Measurements from ENCODE around the gene SPP2. TPM values are rescaled to one million over a fixed set of nuclear protein-coding genes. Genes with fewer than 3 reads are reported as not detected.

The SPP2 gene
- total RNA-seq, 2 experiments from 2014 or later = not detected

GRCh38 chr2:234047361-234047760 is 3.1 kb upstream of the SPP2 start:
- H3K4me1 Mint-ChIP-seq (ENCODE audit: low read depth) = peaks cover 5% of the 10 kb centered on the region
- intact Hi-C loops (cut with micrococcal nuclease) = no loop called here
- CTCF ChIA-PET = interaction anchor here (0.5 kb wide), 1 partner anchor 573 kb away, joined by 3 read pairs; no protein-coding TSS in a partner anchor
- H3K36me3 Mint-ChIP-seq (ENCODE audit: low read depth) = no peaks in the 10 kb centered on the region
- H3K27ac Mint-ChIP-seq = no peak overlapping the region
- no peaks in the 10 kb centered on the region for H3K27me3 Mint-ChIP-seq (ENCODE audit: low read depth)
- no peak overlapping the region for H3K4me3 Mint-ChIP-seq
- no peak for DNase-seq
- no peaks in the 10 kb centered on the region for H3K9me3 Mint-ChIP-seq

DNA sequence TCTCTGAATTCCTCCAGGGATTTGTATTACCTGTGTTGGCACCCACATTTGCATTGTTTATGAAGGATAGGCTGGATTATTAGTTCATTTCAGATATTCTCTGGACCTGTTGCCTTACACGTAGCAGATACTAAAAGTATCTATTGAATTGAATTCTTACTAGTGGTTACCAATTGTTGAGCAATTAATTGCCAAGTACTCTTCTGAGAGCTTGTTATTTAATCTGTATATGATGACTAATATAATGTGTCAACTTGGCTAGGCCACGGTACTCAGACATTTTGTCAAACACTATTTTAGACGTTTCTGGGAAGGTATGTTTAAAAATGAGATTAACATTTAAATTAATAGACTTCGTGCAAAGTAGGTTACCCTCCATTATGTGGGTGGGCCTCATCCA is 2.5 kb upstream of the SPP2 start:
- Mint-ChIP-seq H3K27me3 (ENCODE audit: low read depth) (no peaks in the 10 kb centered on the region), H3K27ac (no peak overlapping the region), H3K9me3 (no peaks in the 10 kb centered on the region), H3K4me3 (no peak overlapping the region), H3K4me1 (ENCODE audit: low read depth) (peaks cover 5% of the 10 kb centered on the region), H3K36me3 (ENCODE audit: low read depth) (no peaks in the 10 kb centered on the region)
- CTCF ChIA-PET = interaction anchor here (0.5 kb wide), 1 partner anchor 572 kb away, joined by 3 read pairs; no protein-coding TSS in a partner anchor
- intact Hi-C loops (cut with micrococcal nuclease) = no loop called here
- DNase-seq = no peak

- DNase-seq = no peak
- intact Hi-C loops (cut with micrococcal nuclease) = no loop called here
- H3K27me3 Mint-ChIP-seq (ENCODE audit: low read depth) = no peaks in the 10 kb centered on the region
- H3K36me3 Mint-ChIP-seq (ENCODE audit: low read depth) = no peaks in the 10 kb centered on the region
- CTCF ChIA-PET = interaction anchor here (0.6 kb wide), 1 partner anchor 354 kb away, joined by 3 read pairs; no protein-coding TSS in a partner anchor
- H3K4me3 Mint-ChIP-seq = no peak overlapping the region
- H3K9me3 Mint-ChIP-seq = no peaks in the 10 kb centered on the region
- no peak overlapping the region for H3K27ac Mint-ChIP-seq
- H3K4me1 Mint-ChIP-seq (ENCODE audit: low read depth) = peaks cover 5% of the 10 kb centered on the region
Measured at GRCh38 chr2:234051374-234052070, 1.0 kb downstream of the SPP2 start.

DNA sequence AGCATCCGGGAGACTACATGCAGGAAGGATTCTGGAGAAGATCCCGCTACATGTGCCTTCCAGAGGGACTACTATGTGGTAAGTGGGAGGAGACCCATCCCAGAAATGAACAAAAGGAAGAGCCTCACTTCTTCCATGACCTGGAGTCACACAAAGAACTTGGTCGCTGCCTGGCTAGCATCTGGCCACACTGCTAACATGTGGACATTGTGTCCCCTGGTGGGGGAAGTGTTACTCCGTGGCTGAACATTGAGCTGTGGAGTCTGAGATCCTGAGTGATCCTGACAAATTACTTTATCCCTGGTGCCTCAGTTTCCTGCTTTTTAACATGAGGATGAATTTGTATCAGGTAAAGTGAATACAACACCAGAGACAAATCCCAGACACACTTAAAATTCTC is 8.4 kb downstream of the SPP2 start:
- Mint-ChIP-seq H3K9me3 (no peaks in the 10 kb centered on the region), H3K4me1 (ENCODE audit: low read depth) (peaks cover under 1% of the 10 kb centered on the region), H3K27ac (no peak overlapping the region), H3K27me3 (ENCODE audit: low read depth) (peaks cover 2% of the 10 kb centered on the region), H3K4me3 (no peak overlapping the region), H3K36me3 (ENCODE audit: low read depth) (no peaks in the 10 kb centered on the region)
- intact Hi-C loops (cut with micrococcal nuclease) = no loop called here
- CTCF ChIA-PET = no interaction called here
- no peak for DNase-seq

DNA sequence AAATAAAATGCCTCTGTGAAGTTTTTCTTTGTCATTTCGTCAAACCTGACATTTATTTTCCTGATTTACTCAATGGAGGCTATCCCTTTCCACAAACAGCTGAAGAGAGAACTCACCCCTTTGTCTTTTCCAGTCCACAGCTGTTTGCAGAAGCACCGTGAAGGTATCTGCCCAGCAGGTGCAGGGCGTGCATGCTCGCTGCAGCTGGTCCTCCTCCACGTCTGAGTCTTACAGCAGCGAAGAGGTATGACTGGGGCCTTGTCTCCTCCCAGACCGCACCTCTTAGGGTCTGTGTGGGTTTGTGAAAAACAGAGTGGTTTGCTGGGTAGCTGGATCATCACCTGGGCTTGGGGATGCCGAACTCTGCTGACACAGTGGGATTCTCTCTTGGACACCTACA is 9.7 kb downstream of the SPP2 start:
- Mint-ChIP-seq H3K9me3 (no peaks in the 10 kb centered on the region), H3K4me3 (no peak overlapping the region), H3K36me3 (ENCODE audit: low read depth) (no peaks in the 10 kb centered on the region), H3K27ac (no peak overlapping the region), H3K27me3 (ENCODE audit: low read depth) (peaks cover 2% of the 10 kb centered on the region), H3K4me1 (ENCODE audit: low read depth) (peaks cover 3% of the 10 kb centered on the region)
- no peak for DNase-seq
- intact Hi-C loops (cut with micrococcal nuclease) = no loop called here
- CTCF ChIA-PET = interaction anchor here (0.6 kb wide), 1 partner anchor 1054 kb away, joined by 3 read pairs; no protein-coding TSS in a partner anchor

GRCh38 chr2:234061624-234062257 is 11.2 kb downstream of the SPP2 start:
- CTCF ChIA-PET = no interaction called here
- no peak for DNase-seq
- Mint-ChIP-seq H3K27me3 (ENCODE audit: low read depth) (peaks cover 2% of the 10 kb centered on the region), H3K4me3 (no peak overlapping the region), H3K4me1 (ENCODE audit: low read depth) (peaks cover 3% of the 10 kb centered on the region), H3K36me3 (ENCODE audit: low read depth) (no peaks in the 10 kb centered on the region), H3K9me3 (no peaks in the 10 kb centered on the region), H3K27ac (no peak overlapping the region)
- intact Hi-C loops (cut with micrococcal nuclease) = no loop called here

DNA sequence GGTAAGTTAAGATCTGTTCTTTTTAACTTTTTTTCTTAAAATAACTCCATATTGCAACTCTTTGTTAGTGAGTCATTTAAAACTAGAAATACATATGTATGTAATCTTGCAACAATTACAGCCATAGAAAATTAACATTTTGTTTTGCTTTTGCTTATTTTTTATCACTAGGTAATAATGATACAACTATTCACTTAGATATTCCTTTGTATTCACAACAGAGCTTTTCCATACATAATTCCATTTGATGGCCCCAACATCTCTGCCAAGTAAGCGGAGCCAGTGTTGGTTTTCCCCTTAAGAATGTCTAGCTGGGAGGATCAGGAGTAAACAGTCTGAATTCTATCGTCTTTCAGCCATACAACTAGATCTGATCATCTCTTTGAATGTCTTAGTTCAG is 16.1 kb downstream of the SPP2 start:
- Mint-ChIP-seq H3K4me1 (ENCODE audit: low read depth) (peaks cover 3% of the 10 kb centered on the region), H3K9me3 (peaks cover 3% of the 10 kb centered on the region), H3K27me3 (ENCODE audit: low read depth) (no peaks in the 10 kb centered on the region), H3K27ac (no peak overlapping the region), H3K4me3 (no peak overlapping the region), H3K36me3 (ENCODE audit: low read depth) (no peaks in the 10 kb centered on the region)
- CTCF ChIA-PET = no interaction called here
- intact Hi-C loops (cut with micrococcal nuclease) = no loop called here
- no peak for DNase-seq

- Mint-ChIP-seq H3K27me3 (ENCODE audit: low read depth) (no peaks in the 10 kb centered on the region), H3K36me3 (ENCODE audit: low read depth) (no peaks in the 10 kb centered on the region), H3K27ac (no peak overlapping the region), H3K4me1 (ENCODE audit: low read depth) (peaks cover 8% of the 10 kb centered on the region), H3K4me3 (no peak overlapping the region), H3K9me3 (peaks cover 3% of the 10 kb centered on the region)
- CTCF ChIA-PET = no interaction called here
- DNase-seq = no peak
- intact Hi-C loops (cut with micrococcal nuclease) = no loop called here
Measured at GRCh38 chr2:234071664-234072063, 21.2 kb downstream of the SPP2 start.

- no peaks in the 10 kb centered on the region for H3K36me3 Mint-ChIP-seq (ENCODE audit: low read depth)
- H3K27me3 Mint-ChIP-seq (ENCODE audit: low read depth) = no peaks in the 10 kb centered on the region
- H3K27ac Mint-ChIP-seq = no peak overlapping the region
- intact Hi-C loops (cut with micrococcal nuclease) = no loop called here
- no peak overlapping the region for H3K4me3 Mint-ChIP-seq
- CTCF ChIA-PET = interaction anchor here (0.6 kb wide), 1 partner anchor 39 kb away, joined by 3 read pairs; no protein-coding TSS in a partner anchor
- peaks cover 3% of the 10 kb centered on the region for H3K9me3 Mint-ChIP-seq
- peaks cover 14% of the 10 kb centered on the region for H3K4me1 Mint-ChIP-seq (ENCODE audit: low read depth)
- no peak for DNase-seq
Measured at GRCh38 chr2:234072454-234072853, 22.0 kb downstream of the SPP2 start.

DNA sequence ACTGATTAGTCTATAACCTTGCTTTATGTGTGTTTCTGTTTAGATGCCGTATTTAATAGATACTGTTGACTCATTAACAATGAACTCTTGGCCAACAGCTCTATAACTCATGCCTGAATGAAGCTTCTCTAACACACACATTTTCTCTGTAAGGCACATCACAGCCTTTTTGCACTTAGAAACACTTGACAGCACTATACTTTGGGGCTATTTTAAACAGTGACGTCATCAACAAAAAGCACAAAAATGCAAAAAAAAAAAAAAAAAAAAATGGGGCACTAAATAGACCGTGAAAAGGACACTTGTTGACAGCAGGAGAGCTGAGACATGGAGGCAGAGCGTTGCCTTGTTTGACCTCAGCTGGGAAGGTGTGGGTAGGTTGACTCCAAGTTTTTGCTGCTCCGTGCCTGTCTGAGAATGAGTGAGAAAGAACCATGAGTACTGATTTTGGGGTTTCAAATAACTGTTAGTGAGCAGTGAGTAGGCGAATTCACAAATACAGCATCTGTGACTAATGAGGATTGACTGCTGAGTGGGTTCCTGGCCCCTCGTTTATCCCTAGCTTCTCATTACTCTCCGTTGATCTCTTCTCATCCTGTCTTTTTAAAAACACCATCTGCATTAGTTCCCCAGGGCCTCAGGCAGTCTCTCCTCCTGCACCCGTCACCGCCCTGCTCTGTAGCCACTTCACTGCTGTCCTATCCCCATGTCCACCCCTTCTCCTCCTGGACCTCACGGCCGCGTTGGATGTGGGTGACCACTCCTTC is 24.4 kb downstream of the SPP2 start:
- Mint-ChIP-seq H3K9me3 (no peaks in the 10 kb centered on the region), H3K27ac (no peak overlapping the region), H3K4me3 (no peak overlapping the region), H3K27me3 (ENCODE audit: low read depth) (no peaks in the 10 kb centered on the region), H3K4me1 (ENCODE audit: low read depth) (peaks cover 16% of the 10 kb centered on the region), H3K36me3 (ENCODE audit: low read depth) (no peaks in the 10 kb centered on the region)
- CTCF ChIA-PET = no interaction called here
- intact Hi-C loops (cut with micrococcal nuclease) = no loop called here
- no peak for DNase-seq

DNA sequence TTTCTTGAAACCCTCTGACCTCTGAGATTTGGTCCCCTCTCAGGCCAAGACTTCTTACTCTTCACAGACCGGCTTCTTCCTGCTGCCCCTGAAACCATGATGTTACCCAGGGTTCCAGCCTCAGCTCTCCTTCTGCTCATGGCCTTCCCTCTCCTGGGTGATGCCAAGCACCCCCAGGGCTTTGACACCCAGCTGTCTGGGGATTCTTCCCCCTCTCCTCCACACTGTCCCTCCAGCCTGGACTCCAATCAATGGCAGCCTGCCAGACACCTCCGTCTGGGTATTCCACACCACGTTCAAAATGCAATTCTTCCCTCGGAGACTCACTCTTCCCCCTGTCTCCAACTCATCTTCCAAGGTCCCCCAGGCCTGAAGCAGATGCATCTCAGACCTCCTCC is 25.0 kb downstream of the SPP2 start:
- CTCF ChIA-PET = interaction anchor here (0.9 kb wide), 1 partner anchor 79 kb away, joined by 3 read pairs; no protein-coding TSS in a partner anchor
- H3K36me3 Mint-ChIP-seq (ENCODE audit: low read depth) = no peaks in the 10 kb centered on the region

DNA sequence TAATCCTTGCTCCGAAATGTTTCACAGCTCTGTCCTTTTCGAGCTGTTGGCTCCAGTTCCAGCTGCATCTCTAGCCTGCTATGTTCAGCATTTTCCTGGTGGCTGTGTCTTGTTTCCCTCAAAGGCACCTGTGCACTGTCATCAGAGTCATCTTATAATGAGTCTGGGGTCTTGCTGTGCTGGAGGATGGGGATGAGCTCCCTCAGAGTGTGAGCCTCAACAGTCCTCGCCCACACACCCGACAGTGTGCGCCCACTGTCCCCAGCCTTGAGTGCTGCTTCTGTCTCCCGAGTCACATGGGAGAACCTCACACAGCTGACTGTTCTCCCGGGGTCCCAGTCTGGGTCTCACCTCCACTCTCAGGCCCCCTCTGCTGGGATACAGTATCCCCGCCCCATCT is 25.4 kb downstream of the SPP2 start:
- intact Hi-C loops (cut with micrococcal nuclease) = no loop called here

More for the DNA sequence above, 25.0 kb downstream of the SPP2 start:
- Mint-ChIP-seq H3K9me3 (no peaks in the 10 kb centered on the region), H3K4me1 (ENCODE audit: low read depth) (peaks cover 16% of the 10 kb centered on the region), H3K27ac (no peak overlapping the region), H3K4me3 (no peak overlapping the region), H3K27me3 (ENCODE audit: low read depth) (no peaks in the 10 kb centered on the region)
- DNase-seq = no peak
- intact Hi-C loops (cut with micrococcal nuclease) = no loop called here

More for the DNA sequence above, 25.4 kb downstream of the SPP2 start:
- H3K4me1 Mint-ChIP-seq (ENCODE audit: low read depth) = peaks cover 16% of the 10 kb centered on the region
- CTCF ChIA-PET = interaction anchor here (0.9 kb wide), 1 partner anchor 79 kb away, joined by 3 read pairs; no protein-coding TSS in a partner anchor
- no peak overlapping the region for H3K27ac Mint-ChIP-seq
- no peak overlapping the region for H3K4me3 Mint-ChIP-seq
- no peaks in the 10 kb centered on the region for H3K27me3 Mint-ChIP-seq (ENCODE audit: low read depth)
- H3K9me3 Mint-ChIP-seq = peaks cover 2% of the 10 kb centered on the region
- DNase-seq = no peak
- H3K36me3 Mint-ChIP-seq (ENCODE audit: low read depth) = no peaks in the 10 kb centered on the region
